MM.1S (cell line): ENCODE data around the gene HMGA1.

Source experiments
- DNase-seq: peaks from one replicate; pipeline ENCODE4 v3.0.0-alpha.2; 2015
- H2AFZ ChIP-seq: fragments of 300-600 bp; sonication (generic); 2 replicates; pipeline ENCODE4 v1.6.0; 2016; ENCODE audit warnings: antibody characterized with exemption, low read length
- H3F3A ChIP-seq: fragments of 300-600 bp; sonication (generic); 2 replicates; pipeline ENCODE4 v1.6.1; 2016; ENCODE audit warnings: mild to moderate bottlenecking, antibody characterized with exemption, low read length, moderate library complexity, mixed read lengths; ENCODE audit not compliant: insufficient read depth
- H3K27ac ChIP-seq: fragments of 300-600 bp; sonication (generic); 2 replicates; pipeline ENCODE4 v1.5.1; 2016; ENCODE audit warnings: mild to moderate bottlenecking, low read length
- H3K27me3 ChIP-seq: fragments of 300-600 bp; sonication (generic); replicated peaks from 2 replicates; pipeline ENCODE4 v1.6.0; 2016; ENCODE audit warnings: low read length; ENCODE audit not compliant: insufficient read depth
- H3K36me3 ChIP-seq: fragments of 300-600 bp; sonication (generic); replicated peaks from 2 replicates; pipeline ENCODE4 v1.6.1; 2016; ENCODE audit warnings: mild to moderate bottlenecking, low read length, mixed read lengths; ENCODE audit not compliant: insufficient read depth
- H3K4me1 ChIP-seq: fragments of 300-600 bp; sonication (generic); 2 replicates; pipeline ENCODE4 v1.6.1; 2016; ENCODE audit warnings: low read length, mixed read lengths
- H3K4me2 ChIP-seq: fragments of 300-600 bp; sonication (generic); 2 replicates; pipeline ENCODE4 v1.6.0; 2016; ENCODE audit warnings: low read depth, low read length
- H3K4me3 ChIP-seq: fragments of 300-600 bp; sonication (generic); 2 replicates; pipeline ENCODE4 v1.5.1; 2016; ENCODE audit warnings: low read length, mixed read lengths
- H3K79me2 ChIP-seq: fragments of 300-600 bp; sonication (generic); 2 replicates; pipeline ENCODE4 v1.6.1; 2016; ENCODE audit warnings: mixed run types, low read length, mixed read lengths
- H3K9ac ChIP-seq: fragments of 300-600 bp; sonication (generic); 2 replicates; pipeline ENCODE4 v1.6.1; 2016; ENCODE audit warnings: low read length, mixed read lengths
- H3K9me2 ChIP-seq: fragments of 300-600 bp; sonication (generic); replicated peaks from 2 replicates; pipeline ENCODE4 v1.6.1; 2016; ENCODE audit warnings: mild to moderate bottlenecking, low read length, mixed read lengths; ENCODE audit not compliant: insufficient read depth
- H3K9me3 ChIP-seq: fragments of 300-600 bp; sonication (generic); replicated peaks from 2 replicates; pipeline ENCODE4 v1.6.1; 2016; ENCODE audit warnings: mild to moderate bottlenecking, low read length, mixed read lengths; ENCODE audit not compliant: insufficient read depth
- H4K20me1 ChIP-seq: fragments of 300-600 bp; sonication (generic); 2 replicates; pipeline ENCODE4 v1.6.1; 2016; ENCODE audit warnings: mild to moderate bottlenecking, low read length, moderate library complexity, mixed read lengths; ENCODE audit not compliant: insufficient read depth
- CTCF ChIP-seq: fragments of 300-600 bp; sonication (generic); IDR thresholded peaks from 2 replicates; pipeline ENCODE4 v1.5.1; 2016; ENCODE audit warnings: antibody characterized with exemption, low read length, mixed read lengths
- EZH2 ChIP-seq: fragments of 300-600 bp; sonication (generic); optimal IDR thresholded peaks from 2 replicates; pipeline ENCODE3; 2017; ENCODE audit warnings: low read depth, mild to moderate bottlenecking, antibody characterized with exemption, low read length, mixed read lengths
- EZH2phosphoT487 ChIP-seq: fragments of 300-600 bp; sonication (generic); IDR thresholded peaks from 2 replicates; pipeline ENCODE4 v1.6.1; 2018; ENCODE audit warnings: antibody characterized with exemption, low read length

Gene HMGA1

GRCh38 chr6:34274129-34274528, 37.5 kb downstream of the HMGA1 start:
- no peak overlapping the region for H3K27ac ChIP-seq

GRCh38 chr6:34275128-34275804, 38.6 kb downstream of the HMGA1 start:
- Histone ChIP-seq H3K9ac (no peak overlapping the region), H3K79me2 (no peaks in the 10 kb centered on the region), H3K27ac (no peak overlapping the region), H3K27me3 (no peaks in the 10 kb centered on the region), H4K20me1 (no peaks in the 10 kb centered on the region), H3K9me2 (no peaks in the 10 kb centered on the region), H3K36me3 (no peaks in the 10 kb centered on the region), H3K4me2 (no peak overlapping the region), H3K4me3 (no peak overlapping the region), H3K9me3 (no peaks in the 10 kb centered on the region), H2AFZ (no peak overlapping the region), H3K4me1 (no peaks in the 10 kb centered on the region), H3F3A (no peaks in the 10 kb centered on the region)
- DNase-seq: no peak
- TF ChIP-seq CTCF (no peak), EZH2 (no peak), EZH2phosphoT487 (no peak)

More at GRCh38 chr6:34274129-34274528, 37.5 kb downstream of the HMGA1 start:
- no peaks in the 10 kb centered on the region for H3K9me2 ChIP-seq
- no peaks in the 10 kb centered on the region for H3K4me1 ChIP-seq
- H3K79me2 ChIP-seq: no peaks in the 10 kb centered on the region
- H3K9ac ChIP-seq: no peak overlapping the region
- no peaks in the 10 kb centered on the region for H3K36me3 ChIP-seq
- H3K4me2 ChIP-seq: no peak overlapping the region
- H3K4me3 ChIP-seq: no peak overlapping the region
- no peak overlapping the region for H2AFZ ChIP-seq
- no peaks in the 10 kb centered on the region for H3K9me3 ChIP-seq
- H4K20me1 ChIP-seq: no peaks in the 10 kb centered on the region
- no peak for DNase-seq
- TF ChIP-seq CTCF (no peak), EZH2phosphoT487 (no peak), EZH2 (no peak)
- H3F3A ChIP-seq: no peaks in the 10 kb centered on the region
- H3K27me3 ChIP-seq: no peaks in the 10 kb centered on the region

GRCh38 chr6:34276191-34276590, 39.5 kb downstream of the HMGA1 start:
- no peak overlapping the region for H3K4me2 ChIP-seq

More at GRCh38 chr6:34276191-34276590, 39.5 kb downstream of the HMGA1 start:
- DNase-seq: no peak
- Histone ChIP-seq H3K9ac (no peak overlapping the region), H3K27me3 (no peaks in the 10 kb centered on the region), H3K79me2 (no peaks in the 10 kb centered on the region), H3K9me3 (no peaks in the 10 kb centered on the region), H3K9me2 (no peaks in the 10 kb centered on the region), H4K20me1 (no peaks in the 10 kb centered on the region), H3K27ac (no peak overlapping the region), H3K4me1 (no peaks in the 10 kb centered on the region), H3K36me3 (no peaks in the 10 kb centered on the region), H3F3A (no peaks in the 10 kb centered on the region), H2AFZ (no peak overlapping the region), H3K4me3 (no peak overlapping the region)
- no peak for TF ChIP-seq EZH2
- TF ChIP-seq EZH2phosphoT487: no peak
- no peak for TF ChIP-seq CTCF
